KMS-11 (cell line): Measurements from ENCODE around the gene ITGAD.

Experiments
- H2AFZ ChIP-seq: fragments of 200-600 bp; sonication (generic); 2 replicates; pipeline ENCODE4 v1.6.1; 2016; ENCODE audit warnings: antibody characterized with exemption, mixed run types, low read depth
- H3K27ac ChIP-seq: fragments of 200-600 bp; sonication (generic); 2 replicates; pipeline ENCODE4 v1.6.1; 2016; ENCODE audit warnings: mild to moderate bottlenecking, mixed run types
- H3K27me3 ChIP-seq: fragments of 200-600 bp; sonication (generic); 2 replicates; pipeline ENCODE4 v1.6.1; 2017; ENCODE audit warnings: mild to moderate bottlenecking, low read depth, mixed run types, moderate library complexity; ENCODE audit not compliant: insufficient read depth
- H3K36me3 ChIP-seq: fragments of 200-600 bp; sonication (generic); 2 replicates; pipeline ENCODE4 v1.6.1; 2017; ENCODE audit warnings: mild to moderate bottlenecking, mixed run types; ENCODE audit not compliant: insufficient read depth
- H3K4me1 ChIP-seq: fragments of 200-600 bp; sonication (generic); 2 replicates; pipeline ENCODE4 v1.6.1; 2016; ENCODE audit warnings: mild to moderate bottlenecking, low read depth, mixed run types; ENCODE audit not compliant: poor library complexity, severe bottlenecking
- H3K4me2 ChIP-seq: fragments of 200-600 bp; sonication (generic); 2 replicates; pipeline ENCODE4 v1.7.0; 2016; ENCODE audit warnings: mild to moderate bottlenecking, mixed run types
- H3K4me3 ChIP-seq: fragments of 200-600 bp; sonication (generic); IDR thresholded peaks from 2 replicates; pipeline ENCODE4 v1.6.1; 2017; ENCODE audit warnings: low read depth, low read length, mixed read lengths; ENCODE audit not compliant: insufficient read depth
- H3K79me2 ChIP-seq: fragments of 200-600 bp; sonication (generic); 2 replicates; pipeline ENCODE4 v1.6.1; 2016; ENCODE audit warnings: low read depth, mixed run types; ENCODE audit not compliant: insufficient read depth
- H3K9ac ChIP-seq: fragments of 200-600 bp; sonication (generic); 2 replicates; pipeline ENCODE4 v1.6.1; 2016; ENCODE audit warnings: mild to moderate bottlenecking, mixed run types
- H4K20me1 ChIP-seq: fragments of 200-600 bp; sonication (generic); 2 replicates; pipeline ENCODE4 v1.6.1; 2016; ENCODE audit warnings: mild to moderate bottlenecking, mixed run types; ENCODE audit not compliant: insufficient read depth
- CTCF ChIP-seq: fragments of 200-600 bp; sonication (generic); conservative IDR thresholded peaks from 2 replicates; pipeline ENCODE4 v1.6.1; 2017; ENCODE audit warnings: low read depth, mild to moderate bottlenecking, antibody characterized with exemption, low read length, moderate library complexity, mixed read lengths

Gene ITGAD

GRCh38 chr16:31371619-31372484 is 21.3 kb upstream of the ITGAD start:
- Histone ChIP-seq H3K4me3 (no peak overlapping the region), H3K4me2 (no peak overlapping the region), H3K27me3 (no peaks in the 10 kb centered on the region), H3K4me1 (no peaks in the 10 kb centered on the region), H3K79me2 (no peaks in the 10 kb centered on the region), H3K27ac (no peak overlapping the region), H4K20me1 (no peaks in the 10 kb centered on the region), H3K36me3 (no peaks in the 10 kb centered on the region), H2AFZ (no peak overlapping the region), H3K9ac (no peak overlapping the region)
- no peak for TF ChIP-seq CTCF

- H3K79me2 ChIP-seq, result no peaks in the 10 kb centered on the region
- no peaks in the 10 kb centered on the region for H4K20me1 ChIP-seq
- no peak overlapping the region for H3K9ac ChIP-seq
- H3K4me1 ChIP-seq, result no peaks in the 10 kb centered on the region
- no peak overlapping the region for H3K4me2 ChIP-seq
- TF ChIP-seq CTCF, result no peak
- no peaks in the 10 kb centered on the region for H3K27me3 ChIP-seq
- H3K36me3 ChIP-seq, result no peaks in the 10 kb centered on the region
- no peak overlapping the region for H3K4me3 ChIP-seq
- no peak overlapping the region for H3K27ac ChIP-seq
- H2AFZ ChIP-seq, result no peak overlapping the region
Measured at GRCh38 chr16:31373235-31373634, 19.9 kb upstream of the ITGAD start.

- Histone ChIP-seq H3K36me3 (no peaks in the 10 kb centered on the region), H3K27me3 (no peaks in the 10 kb centered on the region), H3K4me3 (no peak overlapping the region), H3K9ac (no peak overlapping the region), H2AFZ (no peak overlapping the region), H3K27ac (no peak overlapping the region), H4K20me1 (no peaks in the 10 kb centered on the region), H3K79me2 (no peaks in the 10 kb centered on the region), H3K4me1 (no peaks in the 10 kb centered on the region), H3K4me2 (no peak overlapping the region)
- no peak for TF ChIP-seq CTCF
Measured at GRCh38 chr16:31375231-31375630, 17.9 kb upstream of the ITGAD start.

GRCh38 chr16:31376705-31377104 is 16.4 kb upstream of the ITGAD start:
- Histone ChIP-seq H3K79me2 (no peaks in the 10 kb centered on the region), H3K4me1 (no peaks in the 10 kb centered on the region), H3K9ac (no peak overlapping the region), H3K36me3 (no peaks in the 10 kb centered on the region), H3K27me3 (no peaks in the 10 kb centered on the region), H3K4me2 (no peak overlapping the region), H2AFZ (no peak overlapping the region), H3K4me3 (no peak overlapping the region), H3K27ac (no peak overlapping the region), H4K20me1 (no peaks in the 10 kb centered on the region)
- no peak for TF ChIP-seq CTCF
